Fibroblast of villous mesenchyme (primary cell): Measurements from ENCODE around the gene SOX5. TPM values are rescaled to one million over a fixed set of nuclear protein-coding genes. Genes with fewer than 3 reads are reported as not detected.

Experiments
- DNase-seq: peaks from one replicate; pipeline ENCODE4 v3.0.0-alpha.2; 2010; ENCODE audit warnings: low read depth
- H3K4me3 ChIP-seq: 2 replicates; pipeline ENCODE4 v1.5.1; 2011; ENCODE audit warnings: low read depth, mild to moderate bottlenecking, low read length
- total RNA-seq: library from RNA; depleted of rRNA; stranded (reverse); fragments of >200 nt; gene quantifications from 2 replicates; pipeline ENCODE4 v1.2.3, GENCODE V29; 2012
- TF ChIP-seq, protein P1 (sequence below): IDR thresholded peaks from 2 replicates; pipeline ENCODE4 v1.5.1; 2012; ENCODE audit warnings: low read depth, mild to moderate bottlenecking, low read length; ENCODE audit not compliant: insufficient read depth

Gene SOX5
- total RNA-seq, 1 donor = 13.8 TPM

DNA sequence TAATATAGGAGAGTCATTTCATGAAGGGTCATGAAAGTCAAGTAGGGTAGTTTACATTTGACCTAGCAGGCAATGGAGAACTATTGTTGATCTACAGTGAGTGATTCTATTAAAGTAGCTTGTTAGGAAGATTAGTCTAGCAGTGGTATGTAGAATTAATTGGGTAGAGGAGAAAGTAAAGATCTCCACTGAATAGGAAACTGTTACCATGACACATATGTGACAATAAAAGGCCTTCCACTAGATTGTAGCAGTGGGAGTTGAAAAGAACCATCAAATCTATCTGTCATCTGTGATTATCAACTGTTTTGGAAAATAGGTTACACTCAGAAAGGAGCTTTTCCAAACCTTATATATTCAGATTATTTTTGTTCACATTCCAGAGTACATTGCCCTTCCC, 92.3 kb downstream of the SOX5 start:
- H3K4me3 ChIP-seq = no peak overlapping the region
- TF ChIP-seq, protein P1, sequence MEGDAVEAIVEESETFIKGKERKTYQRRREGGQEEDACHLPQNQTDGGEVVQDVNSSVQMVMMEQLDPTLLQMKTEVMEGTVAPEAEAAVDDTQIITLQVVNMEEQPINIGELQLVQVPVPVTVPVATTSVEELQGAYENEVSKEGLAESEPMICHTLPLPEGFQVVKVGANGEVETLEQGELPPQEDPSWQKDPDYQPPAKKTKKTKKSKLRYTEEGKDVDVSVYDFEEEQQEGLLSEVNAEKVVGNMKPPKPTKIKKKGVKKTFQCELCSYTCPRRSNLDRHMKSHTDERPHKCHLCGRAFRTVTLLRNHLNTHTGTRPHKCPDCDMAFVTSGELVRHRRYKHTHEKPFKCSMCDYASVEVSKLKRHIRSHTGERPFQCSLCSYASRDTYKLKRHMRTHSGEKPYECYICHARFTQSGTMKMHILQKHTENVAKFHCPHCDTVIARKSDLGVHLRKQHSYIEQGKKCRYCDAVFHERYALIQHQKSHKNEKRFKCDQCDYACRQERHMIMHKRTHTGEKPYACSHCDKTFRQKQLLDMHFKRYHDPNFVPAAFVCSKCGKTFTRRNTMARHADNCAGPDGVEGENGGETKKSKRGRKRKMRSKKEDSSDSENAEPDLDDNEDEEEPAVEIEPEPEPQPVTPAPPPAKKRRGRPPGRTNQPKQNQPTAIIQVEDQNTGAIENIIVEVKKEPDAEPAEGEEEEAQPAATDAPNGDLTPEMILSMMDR = no peak
- no peak for DNase-seq

DNA sequence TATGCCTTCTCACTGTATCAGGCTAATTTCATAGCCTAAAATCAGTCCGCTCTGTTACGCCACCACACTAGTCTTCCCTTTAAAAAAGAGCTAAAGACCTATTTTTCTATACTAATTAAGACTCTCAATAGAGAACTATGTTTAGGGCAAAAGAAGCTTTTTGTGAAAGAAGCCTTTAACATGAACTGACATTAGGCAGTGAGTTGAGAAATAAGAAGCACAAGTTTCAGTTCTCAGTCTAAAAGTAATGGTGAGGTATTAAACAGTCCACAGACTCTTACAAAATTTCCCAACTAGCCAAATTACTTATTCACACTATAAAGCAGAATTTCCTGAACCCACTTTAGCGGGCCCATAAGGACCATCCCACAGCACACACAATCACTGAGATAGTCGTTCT, 93.7 kb downstream of the SOX5 start:
- TF ChIP-seq, protein P1 = no peak
- H3K4me3 ChIP-seq = no peak overlapping the region
- DNase-seq = no peak

DNA sequence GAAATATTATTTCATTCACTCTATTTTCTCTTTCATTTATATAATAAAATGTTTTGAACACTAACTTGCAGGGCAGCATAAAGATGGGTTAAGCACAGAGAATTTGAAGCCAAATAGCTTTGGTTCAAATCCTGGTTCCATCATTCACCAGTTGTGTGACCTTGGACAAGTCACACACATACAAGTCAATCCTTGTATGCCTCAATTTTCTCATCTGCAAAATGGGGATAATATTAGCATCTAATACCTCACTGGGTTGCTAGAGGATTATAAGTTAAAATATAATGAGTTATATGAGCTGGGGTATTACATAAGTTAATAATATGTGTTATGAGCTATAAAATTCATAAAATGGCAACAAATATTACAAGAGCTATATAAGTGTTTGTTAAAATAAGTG, 94.9 kb downstream of the SOX5 start:
- no peak overlapping the region for H3K4me3 ChIP-seq
- no peak for DNase-seq
- TF ChIP-seq, protein P1 = no peak

DNA sequence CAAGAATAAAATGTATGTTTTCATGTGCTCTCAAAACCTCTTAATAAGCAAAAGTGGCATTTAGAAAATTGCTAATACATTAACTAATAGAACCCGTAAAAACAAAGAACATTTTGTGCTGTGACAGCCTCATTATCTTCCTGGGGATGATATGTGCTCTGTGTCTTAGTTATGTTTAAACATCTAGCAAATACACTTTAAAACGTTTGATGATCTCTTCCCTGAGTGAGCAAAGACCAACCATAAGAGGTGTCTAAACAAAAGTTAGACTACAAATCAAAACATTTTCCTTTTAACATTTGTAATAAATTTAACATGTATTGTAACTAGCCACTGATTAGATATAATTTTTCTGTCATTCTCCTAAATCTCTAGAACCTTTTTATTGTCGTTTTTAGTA, 95.8 kb downstream of the SOX5 start:
- DNase-seq = no peak
- TF ChIP-seq, protein P1 = no peak
- H3K4me3 ChIP-seq = no peak overlapping the region

DNA sequence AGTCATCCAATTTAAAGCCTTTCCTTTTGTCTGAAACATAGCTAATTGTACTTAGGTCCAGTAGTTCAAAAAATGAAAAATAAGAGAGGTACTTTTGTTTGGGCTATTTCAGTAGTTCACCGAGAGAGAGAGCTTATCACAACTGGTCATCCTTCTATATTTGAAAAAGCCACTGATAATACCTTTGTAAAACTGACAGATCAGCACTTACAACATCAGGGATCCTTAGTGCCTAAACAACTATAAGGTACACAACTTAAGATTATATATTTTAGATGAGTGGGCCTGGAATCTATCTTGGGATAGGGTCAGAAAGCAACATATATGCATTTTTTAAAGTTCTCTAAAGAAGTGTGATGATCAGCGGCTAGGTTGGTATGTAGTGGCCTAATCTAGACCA, 97.9 kb downstream of the SOX5 start:
- no peak overlapping the region for H3K4me3 ChIP-seq
- TF ChIP-seq, protein P1 = no peak
- no peak for DNase-seq

DNA sequence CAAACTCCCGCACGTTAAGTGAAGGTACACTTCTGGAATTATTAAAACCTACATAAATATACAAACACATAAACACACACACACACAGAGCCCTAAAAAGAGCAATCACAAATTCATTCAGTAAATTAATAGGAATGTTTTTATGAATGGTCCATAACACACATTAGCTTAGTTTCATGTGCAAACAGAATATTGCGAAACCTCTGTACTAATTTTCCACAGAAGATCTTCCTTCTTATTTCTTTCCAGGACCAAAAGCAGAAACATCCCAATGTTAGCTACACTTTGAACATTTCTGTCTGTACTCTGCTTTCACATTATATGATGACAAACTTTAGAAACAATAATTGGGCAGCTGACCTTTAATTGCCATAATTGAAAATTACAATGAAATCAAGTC, 101.6 kb downstream of the SOX5 start:
- TF ChIP-seq, protein P1 = no peak
- no peak overlapping the region for H3K4me3 ChIP-seq
- DNase-seq = peak; percentile 6

DNA sequence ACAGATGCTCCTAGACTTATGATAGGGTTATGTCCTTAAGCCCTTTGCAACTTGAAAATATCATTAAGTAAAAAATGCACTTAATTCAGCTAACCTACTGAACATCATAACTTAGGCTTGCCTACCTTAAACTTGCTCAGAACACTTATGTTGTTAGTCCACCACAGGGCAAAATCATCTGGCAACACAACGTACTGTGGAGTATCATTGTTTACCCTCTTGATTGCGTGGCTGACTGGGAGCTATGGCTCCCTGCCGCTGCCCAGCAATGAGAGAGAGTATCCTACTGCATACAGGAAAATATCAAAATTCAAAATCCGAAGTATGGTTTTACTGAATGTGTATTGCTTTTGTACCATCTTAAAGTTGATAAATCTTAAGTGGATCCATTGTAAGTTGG, 105.5 kb downstream of the SOX5 start:
- no peak overlapping the region for H3K4me3 ChIP-seq
- TF ChIP-seq, protein P1 = no peak
- DNase-seq = no peak
